Sigmoid colon (tissue), 3 donors: ENCODE data around the gene DIP2B.

Experiments
- POLR2A ChIP-seq, 2 donors: fragments of 450-650 bp; IDR thresholded peaks; one replicate each; pipeline ENCODE4 v1.6.1; 2016; ENCODE audit warnings: antibody characterized with exemption in 2 of 2, mild to moderate bottlenecking in 2 of 2, moderate library complexity in 2 of 2
- TF ChIP-seq, protein P1 (sequence below), 4 experiments: fragments of 450-650 bp in 3 of 4; fragments of 200-600 bp in 1 of 4; IDR thresholded peaks; one replicate each; pipeline ENCODE4 v1.5.1; 2016 to 2019; ENCODE audit warnings: antibody characterized with exemption in 4 of 4, mild to moderate bottlenecking in 3 of 4, moderate library complexity in 2 of 4

- TF ChIP-seq, protein P1, sequence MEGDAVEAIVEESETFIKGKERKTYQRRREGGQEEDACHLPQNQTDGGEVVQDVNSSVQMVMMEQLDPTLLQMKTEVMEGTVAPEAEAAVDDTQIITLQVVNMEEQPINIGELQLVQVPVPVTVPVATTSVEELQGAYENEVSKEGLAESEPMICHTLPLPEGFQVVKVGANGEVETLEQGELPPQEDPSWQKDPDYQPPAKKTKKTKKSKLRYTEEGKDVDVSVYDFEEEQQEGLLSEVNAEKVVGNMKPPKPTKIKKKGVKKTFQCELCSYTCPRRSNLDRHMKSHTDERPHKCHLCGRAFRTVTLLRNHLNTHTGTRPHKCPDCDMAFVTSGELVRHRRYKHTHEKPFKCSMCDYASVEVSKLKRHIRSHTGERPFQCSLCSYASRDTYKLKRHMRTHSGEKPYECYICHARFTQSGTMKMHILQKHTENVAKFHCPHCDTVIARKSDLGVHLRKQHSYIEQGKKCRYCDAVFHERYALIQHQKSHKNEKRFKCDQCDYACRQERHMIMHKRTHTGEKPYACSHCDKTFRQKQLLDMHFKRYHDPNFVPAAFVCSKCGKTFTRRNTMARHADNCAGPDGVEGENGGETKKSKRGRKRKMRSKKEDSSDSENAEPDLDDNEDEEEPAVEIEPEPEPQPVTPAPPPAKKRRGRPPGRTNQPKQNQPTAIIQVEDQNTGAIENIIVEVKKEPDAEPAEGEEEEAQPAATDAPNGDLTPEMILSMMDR (IDR thresholded peaks at IDR 0.05) = peak; percentile 45 to 71 (median 66)
- TF ChIP-seq POLR2A (IDR thresholded peaks at IDR 0.05) = no peak
Measured at GRCh38 chr12:50765095-50765911, 260.5 kb downstream of the DIP2B start.
